H9 (cell line): Measurements from ENCODE around the gene ZDHHC11. TPM values are rescaled to one million over a fixed set of nuclear protein-coding genes. Genes with fewer than 3 reads are reported as not detected.

Experiments used
- DNase-seq: peaks from one replicate; pipeline ENCODE4 v3.0.0-alpha.2; 2017
- H2AFZ ChIP-seq: one replicate; pipeline ENCODE4 v1.6.1; 2013; ENCODE audit warnings: mild to moderate bottlenecking, low read length, control low read depth, moderate library complexity
- H2AK5ac ChIP-seq: 2 replicates; pipeline ENCODE4 v1.6.1; 2013; ENCODE audit warnings: low read length, control low read depth, mixed read lengths; ENCODE audit not compliant: insufficient read length
- H2BK120ac ChIP-seq: one replicate; pipeline ENCODE4 v1.6.1; 2013; ENCODE audit warnings: low read depth, mild to moderate bottlenecking, low read length, control low read depth, inconsistent platforms; ENCODE audit not compliant: poor library complexity, severe bottlenecking
- H2BK12ac ChIP-seq: 2 replicates; pipeline ENCODE4 v1.6.1; 2013; ENCODE audit warnings: low read length, control low read depth, mixed read lengths, low read depth; ENCODE audit not compliant: insufficient read length
- H2BK15ac ChIP-seq: 2 replicates; pipeline ENCODE4 v1.6.1; 2013; ENCODE audit warnings: low read depth, low read length, control low read depth
- H2BK20ac ChIP-seq: one replicate; pipeline ENCODE4 v1.6.1; 2013; ENCODE audit warnings: low read depth, mild to moderate bottlenecking, low read length, control low read depth, inconsistent platforms; ENCODE audit not compliant: poor library complexity, severe bottlenecking
- H2BK5ac ChIP-seq: 2 replicates; pipeline ENCODE4 v1.6.1; 2013; ENCODE audit warnings: low read length, control low read depth, mixed read lengths; ENCODE audit not compliant: insufficient read length
- H3K14ac ChIP-seq: 2 replicates; pipeline ENCODE4 v1.6.1; 2013; ENCODE audit warnings: low read length, control low read depth; ENCODE audit not compliant: insufficient read depth
- H3K18ac ChIP-seq: 2 replicates; pipeline ENCODE4 v1.6.1; 2013; ENCODE audit warnings: low read depth, mild to moderate bottlenecking, mixed read lengths, low read length, control low read depth; ENCODE audit not compliant: insufficient read length
- H3K23ac ChIP-seq: 2 replicates; pipeline ENCODE4 v1.6.1; 2013; ENCODE audit warnings: low read length, control low read depth, mixed read lengths, low read depth; ENCODE audit not compliant: insufficient read length
- H3K23me2 ChIP-seq: 2 replicates; pipeline ENCODE4 v1.6.1; 2013; ENCODE audit warnings: low read depth, mild to moderate bottlenecking, mixed read lengths, low read length, control low read depth; ENCODE audit not compliant: insufficient read length, poor library complexity, severe bottlenecking
- H3K27ac ChIP-seq: 2 replicates; pipeline ENCODE4 v1.5.1; 2013; ENCODE audit warnings: low read length, control low read depth, mixed read lengths, low read depth; ENCODE audit not compliant: insufficient read length
- H3K27me3 ChIP-seq: 2 replicates; pipeline ENCODE4 v1.6.1; 2013; ENCODE audit warnings: low read length, control low read depth, inconsistent platforms; ENCODE audit not compliant: insufficient read depth
- H3K4ac ChIP-seq: 2 replicates; pipeline ENCODE4 v1.6.1; 2013; ENCODE audit warnings: low read depth, mild to moderate bottlenecking, control low read depth, inconsistent platforms, low read length, moderate library complexity
- H3K4me1 ChIP-seq: 2 replicates; pipeline ENCODE4 v1.6.1; 2013; ENCODE audit warnings: low read length, control low read depth, inconsistent platforms; ENCODE audit not compliant: insufficient read depth
- H3K4me2 ChIP-seq: 2 replicates; pipeline ENCODE4 v1.6.1; 2013; ENCODE audit warnings: low read length, control low read depth, mixed read lengths; ENCODE audit not compliant: insufficient read length, insufficient read depth
- H3K56ac ChIP-seq: 2 replicates; pipeline ENCODE4 v1.6.1; 2013; ENCODE audit warnings: low read depth, mild to moderate bottlenecking, mixed read lengths, low read length, control low read depth; ENCODE audit not compliant: insufficient read length
- H3K79me1 ChIP-seq: 2 replicates; pipeline ENCODE4 v1.6.1; 2013; ENCODE audit warnings: low read depth, mild to moderate bottlenecking, moderate library complexity, low read length, control low read depth, inconsistent platforms; ENCODE audit not compliant: insufficient read depth, poor library complexity, severe bottlenecking
- H3K79me2 ChIP-seq: 2 replicates; pipeline ENCODE4 v1.6.1; 2013; ENCODE audit warnings: low read length, control low read depth, inconsistent platforms; ENCODE audit not compliant: insufficient read depth
- H3K9ac ChIP-seq: 2 replicates; pipeline ENCODE4 v1.6.1; 2013; ENCODE audit warnings: low read length, control low read depth, mixed read lengths; ENCODE audit not compliant: insufficient read length; ENCODE audit errors: extremely low read depth
- H3K9me3 ChIP-seq: one replicate; pipeline ENCODE4 v1.6.1; 2013; ENCODE audit warnings: low read depth, low read length, inconsistent platforms; ENCODE audit not compliant: control insufficient read depth
- H3T11ph ChIP-seq: one replicate; pipeline ENCODE4 v1.6.1; 2013; ENCODE audit warnings: mild to moderate bottlenecking, low read length, control low read depth, inconsistent platforms
- H4K20me1 ChIP-seq: one replicate; pipeline ENCODE4 v1.6.1; 2013; ENCODE audit not compliant: control insufficient read depth, insufficient read length, insufficient read depth
- H4K5ac ChIP-seq: 2 replicates; pipeline ENCODE4 v1.6.1; 2013; ENCODE audit warnings: low read depth, mild to moderate bottlenecking, mixed read lengths, low read length, control low read depth; ENCODE audit not compliant: insufficient read length
- H4K8ac ChIP-seq: replicated peaks from 2 replicates; pipeline ENCODE4 v1.6.1; 2013; ENCODE audit warnings: low read length, control low read depth, mixed read lengths, low read depth; ENCODE audit not compliant: insufficient read length
- H4K91ac ChIP-seq: 2 replicates; pipeline ENCODE4 v1.6.1; 2013; ENCODE audit warnings: low read depth, mild to moderate bottlenecking, moderate library complexity, mixed read lengths, low read length, control low read depth; ENCODE audit not compliant: insufficient read length
- H3K27ac Mint-ChIP-seq, 3 experiments: 2 replicates in 2 of 3; 3 replicates in 1 of 3; pipeline ENCODE4 v1.8.0; 2020 to 2021; ENCODE audit warnings: mixed read lengths in 3 of 3, mild to moderate bottlenecking in 1 of 3, moderate library complexity in 1 of 3
- H3K27me3 Mint-ChIP-seq: 2 replicates; pipeline ENCODE4 v1.8.0; 2021; ENCODE audit warnings: low read depth, mild to moderate bottlenecking, moderate library complexity, mixed read lengths
- H3K36me3 Mint-ChIP-seq, 3 experiments: 2 replicates in 2 of 3; 3 replicates in 1 of 3; pipeline ENCODE4 v1.8.0; 2020 to 2021; ENCODE audit warnings: low read depth in 3 of 3, mixed read lengths in 3 of 3; ENCODE audit not compliant: insufficient read depth in 1 of 3
- H3K4me1 Mint-ChIP-seq, 2 experiments: 2 replicates each; pipeline ENCODE4 v1.8.0; 2020; ENCODE audit warnings: mixed read lengths in 2 of 2
- H3K4me3 Mint-ChIP-seq, 2 experiments: 2 replicates in 1 of 2; 3 replicates in 1 of 2; pipeline ENCODE4 v1.8.0; 2020 to 2021; ENCODE audit warnings: mild to moderate bottlenecking in 2 of 2, mixed read lengths in 2 of 2, moderate library complexity in 1 of 2
- H3K9me3 Mint-ChIP-seq, 2 experiments: 2 replicates in 1 of 2; 3 replicates in 1 of 2; pipeline ENCODE4 v1.8.0; 2020; ENCODE audit warnings: mild to moderate bottlenecking in 2 of 2, mixed read lengths in 2 of 2, moderate library complexity in 1 of 2
- CTCF ChIP-seq: fragments of 200-600 bp; sonication (generic); conservative IDR thresholded peaks from 3 replicates; pipeline ENCODE4 v1.8.0; 2021; ENCODE audit warnings: antibody characterized with exemption, mild to moderate bottlenecking
- WGBS: extraction: QIAGEN DNeasy Blood & Tissue Kit; methylation state at CpG from one replicate; pipeline ENCODE4 v1.1.7; 2013; ENCODE audit warnings: missing lambda C conversion rate, low lambda C conversion rate, mixed read lengths; ENCODE audit not compliant: insufficient read length; ENCODE audit errors: extremely low coverage; 5-methylcytosine and 5-hydroxymethylcytosine counted together
- total RNA-seq: library from RNA; stranded (reverse); gene quantifications from 2 replicates; pipeline ENCODE4 v1.2.1, GENCODE V29; 2021

Gene ZDHHC11
- total RNA-seq, 1 experiment from 2014 or later = 37.6 TPM

DNA sequence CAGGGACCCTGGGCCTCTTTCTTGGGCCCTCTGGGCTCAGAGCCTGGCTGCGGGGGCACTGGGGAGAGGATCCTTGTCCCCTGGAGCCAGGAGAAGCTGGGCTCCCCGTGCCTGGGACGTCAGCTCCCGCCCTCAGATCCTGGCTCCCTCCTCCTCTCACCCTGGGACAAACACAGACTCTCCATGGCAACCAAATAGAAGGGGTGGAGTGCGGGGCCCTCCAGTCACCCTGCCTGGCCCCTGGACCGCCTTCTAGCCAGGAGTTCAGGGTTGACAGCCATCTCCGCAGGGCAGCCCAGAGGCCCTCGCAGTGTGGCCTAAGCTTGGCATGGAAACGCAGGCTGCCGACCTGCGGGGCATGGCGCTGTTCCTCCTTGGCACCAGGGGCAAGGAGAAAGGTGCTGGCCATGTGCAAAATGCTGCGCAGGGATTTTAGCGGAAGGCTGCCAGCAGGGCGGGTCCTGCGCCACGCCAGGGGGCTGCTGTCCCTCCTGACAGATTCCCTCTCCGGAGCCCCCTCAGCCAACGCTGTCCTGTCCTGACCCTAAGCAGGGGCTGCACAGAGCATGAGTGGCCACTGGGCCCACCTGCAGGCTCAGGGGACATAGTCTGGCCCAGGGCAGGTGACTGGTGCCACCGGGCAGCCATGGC, 1.0 kb downstream of the ZDHHC11 start:
- Histone ChIP-seq H3K27me3 (no peaks in the 10 kb centered on the region), H3K4me1 (no peaks in the 10 kb centered on the region), H2BK120ac (no peak overlapping the region), H3K4me2 (no peak overlapping the region), H2BK12ac (no peak overlapping the region), H4K20me1 (no peaks in the 10 kb centered on the region), H3T11ph (no peak overlapping the region), H2BK20ac (no peak overlapping the region), H4K91ac (no peak overlapping the region), H3K79me1 (no peaks in the 10 kb centered on the region), H2AK5ac (no peak overlapping the region), H3K9ac (no peak overlapping the region), H3K18ac (no peak overlapping the region), H2AFZ (no peak overlapping the region), H2BK5ac (no peak overlapping the region), H3K56ac (no peak overlapping the region), H3K23me2 (no peaks in the 10 kb centered on the region), H3K9me3 (no peaks in the 10 kb centered on the region), H2BK15ac (no peak overlapping the region), H3K27ac (no peak overlapping the region), H3K4ac (no peak overlapping the region), H4K5ac (no peak overlapping the region), H3K14ac (no peak overlapping the region), H3K79me2 (no peaks in the 10 kb centered on the region), H4K8ac (no peak overlapping the region), H3K23ac (no peak overlapping the region)
- WGBS = no CpG with 5 or more reads among the region's 20 CpGs
- Mint-ChIP-seq H3K36me3 (peaks cover 0 to 7% (median 0%) of the 10 kb centered on the region in 3 experiments; a peak in 3 of 7 replicates), H3K27ac (no peak overlapping the region), H3K4me3 (no peak overlapping the region), H3K9me3 (no peaks in the 10 kb centered on the region), H3K4me1 (peaks cover 3 to 5% of the 10 kb centered on the region in 2 experiments; a peak in 1 of 4 replicates), H3K27me3 (peaks cover 10% of the 10 kb centered on the region; the same call in 1 of the 2 replicates)
- no peak for DNase-seq
- no peak for TF ChIP-seq CTCF
